ENCODE results near the gene PLCL2.

GRCh38 chr3:17033516-17034168 is 148.9 kb downstream of the PLCL2 start:
- no peak for TF ChIP-seq MAX (IDR thresholded peaks at IDR 0.05; ENCODE audit: low read depth, low read length)
- no peak for TF ChIP-seq CTCF (IDR thresholded peaks at IDR 0.05; ENCODE audit: low read depth, low read length)

All from NB4 (cell line).